Transverse colon (tissue), 3 donors: ENCODE data around the gene SLX4.
"Not testable (repeated sequence)": the region's sequence is repeated elsewhere in the genome, so short reads cannot be mapped to it uniquely, and the experiment has no call there.

Experiments
- POLR2A ChIP-seq: fragments of 450-650 bp; IDR thresholded peaks from one replicate; pipeline ENCODE4 v1.6.1; 2016; ENCODE audit warnings: antibody characterized with exemption, mild to moderate bottlenecking, moderate library complexity
- TF ChIP-seq, protein P1 (sequence below), 5 experiments: fragments of 200-600 bp in 3 of 5; fragments of 450-650 bp in 2 of 5; sonication (generic) in 3 of 5; IDR thresholded peaks; 1 replicate in 2 of 5; 2 replicates in 3 of 5; pipeline ENCODE4 v1.5.1; 2016 to 2017; ENCODE audit warnings: antibody characterized with exemption in 5 of 5, inconsistent platforms in 3 of 5, mild to moderate bottlenecking in 2 of 5, moderate library complexity in 1 of 5

DNA sequence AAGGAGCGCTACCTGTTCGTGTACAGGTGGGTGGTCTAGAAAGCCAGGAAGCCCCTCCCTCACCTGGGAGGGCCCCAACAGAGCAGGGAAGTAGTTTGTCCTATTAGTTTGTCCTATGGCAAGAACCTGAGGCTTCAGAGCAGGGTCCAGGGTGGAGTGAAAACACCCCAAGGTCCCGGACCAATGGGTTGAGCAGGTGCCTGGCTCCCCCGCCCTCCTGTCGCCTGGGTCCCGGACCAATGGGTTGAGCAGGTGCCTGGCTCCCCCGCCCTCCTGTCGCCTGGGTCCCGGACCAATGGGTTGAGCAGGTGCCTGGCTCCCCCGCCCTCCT, 44.7 kb upstream of the SLX4 start:
- TF ChIP-seq, protein P1, sequence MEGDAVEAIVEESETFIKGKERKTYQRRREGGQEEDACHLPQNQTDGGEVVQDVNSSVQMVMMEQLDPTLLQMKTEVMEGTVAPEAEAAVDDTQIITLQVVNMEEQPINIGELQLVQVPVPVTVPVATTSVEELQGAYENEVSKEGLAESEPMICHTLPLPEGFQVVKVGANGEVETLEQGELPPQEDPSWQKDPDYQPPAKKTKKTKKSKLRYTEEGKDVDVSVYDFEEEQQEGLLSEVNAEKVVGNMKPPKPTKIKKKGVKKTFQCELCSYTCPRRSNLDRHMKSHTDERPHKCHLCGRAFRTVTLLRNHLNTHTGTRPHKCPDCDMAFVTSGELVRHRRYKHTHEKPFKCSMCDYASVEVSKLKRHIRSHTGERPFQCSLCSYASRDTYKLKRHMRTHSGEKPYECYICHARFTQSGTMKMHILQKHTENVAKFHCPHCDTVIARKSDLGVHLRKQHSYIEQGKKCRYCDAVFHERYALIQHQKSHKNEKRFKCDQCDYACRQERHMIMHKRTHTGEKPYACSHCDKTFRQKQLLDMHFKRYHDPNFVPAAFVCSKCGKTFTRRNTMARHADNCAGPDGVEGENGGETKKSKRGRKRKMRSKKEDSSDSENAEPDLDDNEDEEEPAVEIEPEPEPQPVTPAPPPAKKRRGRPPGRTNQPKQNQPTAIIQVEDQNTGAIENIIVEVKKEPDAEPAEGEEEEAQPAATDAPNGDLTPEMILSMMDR (IDR thresholded peaks at IDR 0.05): not testable (repeated sequence)
- not testable (repeated sequence) for TF ChIP-seq POLR2A
